Endothelial cell (in vitro differentiated cells): ENCODE data around the gene KPNB1. TPM values are rescaled to one million over a fixed set of nuclear protein-coding genes. Genes with fewer than 3 reads are reported as not detected.

Experiments
- DNase-seq: peaks from one replicate; pipeline ENCODE4 v3.0.0; 2021; ENCODE audit warnings: low spot score
- H3K27ac Mint-ChIP-seq: one replicate; pipeline ENCODE4 v1.8.0; 2021; ENCODE audit warnings: mixed read lengths, inconsistent platforms; ENCODE audit not compliant: unreplicated experiment
- H3K27me3 Mint-ChIP-seq: one replicate; pipeline ENCODE4 v1.8.0; 2021; ENCODE audit warnings: mild to moderate bottlenecking, moderate library complexity, mixed read lengths, inconsistent platforms; ENCODE audit not compliant: unreplicated experiment
- H3K36me3 Mint-ChIP-seq: one replicate; pipeline ENCODE4 v1.8.0; 2021; ENCODE audit warnings: mild to moderate bottlenecking, low read depth, mixed read lengths, inconsistent platforms; ENCODE audit not compliant: unreplicated experiment
- H3K4me1 Mint-ChIP-seq: one replicate; pipeline ENCODE4 v1.8.0; 2021; ENCODE audit warnings: mild to moderate bottlenecking, mixed read lengths, inconsistent platforms; ENCODE audit not compliant: unreplicated experiment
- H3K4me3 Mint-ChIP-seq: one replicate; pipeline ENCODE4 v1.8.0; 2021; ENCODE audit warnings: mild to moderate bottlenecking, mixed read lengths, inconsistent platforms; ENCODE audit not compliant: unreplicated experiment
- H3K9me3 Mint-ChIP-seq: one replicate; pipeline ENCODE4 v1.8.0; 2021; ENCODE audit warnings: mixed read lengths, inconsistent platforms; ENCODE audit not compliant: unreplicated experiment
- total RNA-seq: library from RNA; stranded (reverse); fragmentation: NEBNext Ultra II Directional; extraction: Animal tissue kit (Norgen Biotek cat#: 25700); gene quantifications from one replicate; pipeline ENCODE4 v1.2.1, GENCODE V29; 2021; ENCODE audit not compliant: unreplicated experiment
- TF ChIP-seq, protein P1 (sequence below): fragments of 200-600 bp; sonication (generic); IDR thresholded peaks from one replicate; pipeline ENCODE4 v1.5.0; 2021; ENCODE audit warnings: antibody characterized with exemption; ENCODE audit not compliant: unreplicated experiment

The KPNB1 gene
- total RNA-seq, 1 donor from 2014 or later, result 376 TPM

DNA sequence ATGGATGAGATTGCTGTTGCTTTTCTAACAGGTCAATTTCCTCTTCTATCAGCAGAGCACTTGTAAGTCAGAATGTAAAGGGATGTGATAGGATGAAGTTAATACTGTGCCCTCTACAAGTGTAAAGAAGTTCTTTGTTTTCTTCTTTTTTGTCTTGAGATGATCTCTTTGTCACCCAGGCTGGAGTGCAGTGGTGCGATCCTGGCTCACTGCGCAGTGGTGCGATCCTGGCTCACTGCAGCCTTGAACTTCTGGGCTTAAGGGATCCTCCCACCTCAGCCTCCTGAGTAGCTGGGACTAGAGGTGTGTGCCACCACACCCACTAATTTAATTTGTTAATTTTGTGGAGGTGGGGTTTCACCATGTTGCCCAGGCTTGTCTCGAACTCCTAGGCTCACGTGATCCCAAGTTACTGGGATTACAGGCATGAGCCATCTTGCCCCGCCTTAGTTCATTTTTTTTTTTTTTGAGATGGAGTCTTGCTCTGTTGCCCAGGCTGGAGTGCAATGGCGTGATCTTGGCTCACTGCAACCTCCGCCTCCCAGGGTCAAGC lies 21.6 kb upstream of the KPNB1 start:
- Mint-ChIP-seq H3K4me1 (no peaks in the 10 kb centered on the region), H3K4me3 (no peak overlapping the region), H3K27me3 (no peaks in the 10 kb centered on the region), H3K27ac (no peak overlapping the region), H3K36me3 (peaks cover 10% of the 10 kb centered on the region), H3K9me3 (no peaks in the 10 kb centered on the region)
- TF ChIP-seq, protein P1, sequence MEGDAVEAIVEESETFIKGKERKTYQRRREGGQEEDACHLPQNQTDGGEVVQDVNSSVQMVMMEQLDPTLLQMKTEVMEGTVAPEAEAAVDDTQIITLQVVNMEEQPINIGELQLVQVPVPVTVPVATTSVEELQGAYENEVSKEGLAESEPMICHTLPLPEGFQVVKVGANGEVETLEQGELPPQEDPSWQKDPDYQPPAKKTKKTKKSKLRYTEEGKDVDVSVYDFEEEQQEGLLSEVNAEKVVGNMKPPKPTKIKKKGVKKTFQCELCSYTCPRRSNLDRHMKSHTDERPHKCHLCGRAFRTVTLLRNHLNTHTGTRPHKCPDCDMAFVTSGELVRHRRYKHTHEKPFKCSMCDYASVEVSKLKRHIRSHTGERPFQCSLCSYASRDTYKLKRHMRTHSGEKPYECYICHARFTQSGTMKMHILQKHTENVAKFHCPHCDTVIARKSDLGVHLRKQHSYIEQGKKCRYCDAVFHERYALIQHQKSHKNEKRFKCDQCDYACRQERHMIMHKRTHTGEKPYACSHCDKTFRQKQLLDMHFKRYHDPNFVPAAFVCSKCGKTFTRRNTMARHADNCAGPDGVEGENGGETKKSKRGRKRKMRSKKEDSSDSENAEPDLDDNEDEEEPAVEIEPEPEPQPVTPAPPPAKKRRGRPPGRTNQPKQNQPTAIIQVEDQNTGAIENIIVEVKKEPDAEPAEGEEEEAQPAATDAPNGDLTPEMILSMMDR, result no peak
- DNase-seq, result no peak

DNA sequence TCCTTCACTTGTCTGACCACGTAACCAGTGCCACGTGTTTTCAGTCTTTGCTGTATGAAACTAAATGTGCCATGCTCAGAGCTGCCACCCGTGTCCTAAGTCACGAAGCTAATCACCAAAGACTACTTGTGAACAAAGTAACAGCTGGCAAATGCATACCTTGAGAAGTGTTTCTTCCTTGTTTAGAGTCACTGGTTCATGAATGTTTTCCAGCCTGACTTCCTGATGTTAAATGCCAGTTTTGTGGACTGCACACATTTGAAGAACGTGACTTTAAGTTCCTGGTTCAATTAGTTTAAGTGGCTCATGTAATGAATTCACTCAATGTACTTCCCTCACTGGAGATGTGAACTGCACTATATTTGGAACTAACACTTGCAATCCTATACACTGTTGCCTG lies 19.9 kb upstream of the KPNB1 start:
- Mint-ChIP-seq H3K27me3 (no peaks in the 10 kb centered on the region), H3K9me3 (no peaks in the 10 kb centered on the region), H3K4me1 (no peaks in the 10 kb centered on the region), H3K36me3 (peaks cover 7% of the 10 kb centered on the region), H3K4me3 (no peak overlapping the region), H3K27ac (no peak overlapping the region)
- DNase-seq, result no peak
- TF ChIP-seq, protein P1, result no peak

DNA sequence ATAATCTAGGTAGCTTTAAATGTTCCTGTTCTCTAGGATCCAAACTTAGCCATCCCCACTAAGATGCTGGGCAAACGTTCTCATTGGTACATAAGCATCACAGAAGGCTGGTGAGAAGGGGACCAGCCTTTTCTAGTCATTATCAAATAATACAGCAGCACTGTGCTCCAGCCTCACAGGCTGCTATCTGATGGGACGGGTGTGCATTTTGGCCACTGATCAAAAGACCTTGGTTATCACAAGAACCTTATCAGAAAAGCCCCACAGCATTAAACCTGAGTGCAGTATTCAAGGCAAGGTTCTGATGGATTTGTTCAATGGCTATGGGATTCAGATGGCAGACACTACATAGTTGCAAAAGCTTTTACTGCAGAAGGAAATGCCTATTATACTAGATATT lies 19.1 kb upstream of the KPNB1 start:
- TF ChIP-seq, protein P1, result no peak
- DNase-seq, result no peak
- H3K27me3 Mint-ChIP-seq, result no peaks in the 10 kb centered on the region
- H3K27ac Mint-ChIP-seq, result no peak overlapping the region
- no peak overlapping the region for H3K4me3 Mint-ChIP-seq
- no peaks in the 10 kb centered on the region for H3K4me1 Mint-ChIP-seq
- no peaks in the 10 kb centered on the region for H3K9me3 Mint-ChIP-seq
- H3K36me3 Mint-ChIP-seq, result peaks cover 4% of the 10 kb centered on the region

- TF ChIP-seq, protein P1, result no peak
- H3K27me3 Mint-ChIP-seq, result no peaks in the 10 kb centered on the region
- H3K36me3 Mint-ChIP-seq, result no peaks in the 10 kb centered on the region
- DNase-seq, result no peak
- H3K4me3 Mint-ChIP-seq, result no peak overlapping the region
- H3K9me3 Mint-ChIP-seq, result no peaks in the 10 kb centered on the region
- no peak overlapping the region for H3K27ac Mint-ChIP-seq
- H3K4me1 Mint-ChIP-seq, result peaks cover 9% of the 10 kb centered on the region
These were observed 16.7 kb upstream of the KPNB1 start for GRCh38 chr17:47632991-47633390.

DNA sequence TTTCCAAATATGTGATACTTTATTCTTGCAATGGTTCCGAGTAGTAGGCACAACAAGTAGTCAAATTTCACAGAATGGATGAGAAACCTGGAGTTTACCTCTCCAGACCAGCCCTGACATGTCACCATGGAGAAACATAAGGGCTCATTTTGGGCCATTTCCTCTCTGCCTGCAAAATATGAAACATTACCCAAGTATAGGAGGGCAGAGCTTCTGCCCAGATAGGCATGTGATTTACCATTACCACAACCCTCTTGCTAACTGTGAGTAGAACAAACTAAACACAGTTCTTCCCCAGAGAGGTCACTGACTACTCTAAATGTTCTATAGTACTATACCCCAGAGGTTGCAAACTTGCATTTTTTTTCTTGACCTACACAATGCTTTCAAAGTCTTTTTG lies 15.7 kb upstream of the KPNB1 start:
- H3K9me3 Mint-ChIP-seq, result no peaks in the 10 kb centered on the region
- H3K4me1 Mint-ChIP-seq, result peaks cover 9% of the 10 kb centered on the region
- no peaks in the 10 kb centered on the region for H3K36me3 Mint-ChIP-seq
- H3K4me3 Mint-ChIP-seq, result no peak overlapping the region
- TF ChIP-seq, protein P1, result no peak
- no peak overlapping the region for H3K27ac Mint-ChIP-seq
- DNase-seq, result no peak
- H3K27me3 Mint-ChIP-seq, result no peaks in the 10 kb centered on the region
